SK-N-MC (cell line): Measurements from ENCODE around the gene DUS3L.

Experiments
- DNase-seq: peaks from one replicate; pipeline ENCODE4 v3.0.0-alpha.2; 2011; ENCODE audit warnings: low read depth, low spot score
- H3K27ac ChIP-seq: fragments of 200-600 bp; sonication (generic); 2 replicates; pipeline ENCODE4 v1.5.1; 2016; ENCODE audit warnings: mixed run types
- H3K36me3 ChIP-seq: fragments of 200-600 bp; sonication (generic); 2 replicates; pipeline ENCODE4 v1.6.1; 2017; ENCODE audit warnings: antibody characterized with exemption, low read length, mixed read lengths; ENCODE audit not compliant: insufficient read depth
- H3K4me3 ChIP-seq: fragments of 200-600 bp; sonication (generic); 2 replicates; pipeline ENCODE4 v1.5.1; 2016
- H3K9ac ChIP-seq: fragments of 200-600 bp; sonication (generic); 2 replicates; pipeline ENCODE4 v1.8.0; 2017; ENCODE audit warnings: mixed run types, mixed read lengths; ENCODE audit not compliant: insufficient read length
- H3K9me3 ChIP-seq: fragments of 200-600 bp; sonication (generic); 2 replicates; pipeline ENCODE4 v1.6.1; 2017; ENCODE audit warnings: low read depth, mild to moderate bottlenecking, antibody characterized with exemption, low read length, moderate library complexity, mixed read lengths
- EZH2 ChIP-seq: fragments of 200-600 bp; sonication (generic); IDR thresholded peaks from one replicate; pipeline ENCODE4 v1.6.1; 2017; ENCODE audit warnings: antibody characterized with exemption
- FOXP2 ChIP-seq: optimal IDR thresholded peaks from 2 replicates; pipeline ENCODE3; 2011; ENCODE audit warnings: mild to moderate bottlenecking, moderate library complexity; ENCODE audit not compliant: insufficient read depth; ENCODE audit errors: extremely low read length, control extremely low read depth
- POLR2AphosphoS5 ChIP-seq: IDR thresholded peaks from 2 replicates; pipeline ENCODE4 v1.6.1; 2012; ENCODE audit warnings: mild to moderate bottlenecking, low read depth, low read length, borderline replicate concordance

Gene DUS3L

DNA sequence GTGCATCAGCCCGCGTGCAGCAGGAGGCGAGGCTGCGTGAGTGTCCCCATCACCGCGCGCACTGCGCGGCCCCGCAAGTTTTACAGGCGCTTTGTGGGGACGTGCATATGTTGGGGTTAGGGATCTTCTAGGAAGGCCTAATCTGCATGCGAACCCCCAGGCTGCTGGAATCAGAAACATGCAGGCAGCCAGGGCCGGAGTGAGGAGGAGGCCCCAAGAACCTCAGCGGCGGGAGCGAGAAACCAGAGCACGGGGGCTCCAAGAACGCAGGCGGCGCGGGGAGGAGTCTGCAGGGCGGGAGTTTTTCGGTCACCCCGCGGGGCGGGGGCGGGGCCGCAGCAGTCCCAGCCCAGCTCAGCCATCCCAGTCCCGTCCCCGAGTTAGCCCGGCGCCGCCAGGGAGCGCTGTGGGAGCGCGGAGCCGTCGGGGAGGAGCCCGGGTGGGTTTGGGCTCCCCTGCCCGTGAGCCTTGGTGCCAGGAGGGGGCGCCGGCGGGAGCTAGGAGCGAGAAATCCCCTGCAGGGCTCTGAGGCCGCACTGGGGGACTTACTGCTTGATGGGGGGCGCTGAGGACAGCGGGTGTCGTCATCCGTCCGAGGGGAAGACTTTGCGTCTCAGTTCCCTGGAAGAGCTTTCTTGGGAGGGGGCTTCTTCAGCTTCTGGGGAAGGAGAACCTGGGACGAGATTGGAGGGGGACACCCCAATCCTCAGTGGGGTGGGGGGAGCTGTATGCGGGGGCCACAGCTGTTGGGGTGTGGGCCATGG is 13.0 kb upstream of the DUS3L start:
- TF ChIP-seq FOXP2: peak; percentile 77
- TF ChIP-seq POLR2AphosphoS5: peak; percentile 58; the same call in 1 of the 2 replicates
- TF ChIP-seq EZH2: no peak
- H3K9me3 ChIP-seq: no peaks in the 10 kb centered on the region
- peak overlapping the region; percentile 77 for H3K4me3 ChIP-seq
- peak overlapping the region; percentile 59 for H3K9ac ChIP-seq
- H3K36me3 ChIP-seq: no peaks in the 10 kb centered on the region
- peak overlapping the region; percentile 83 for H3K27ac ChIP-seq
- DNase-seq: no peak

DNA sequence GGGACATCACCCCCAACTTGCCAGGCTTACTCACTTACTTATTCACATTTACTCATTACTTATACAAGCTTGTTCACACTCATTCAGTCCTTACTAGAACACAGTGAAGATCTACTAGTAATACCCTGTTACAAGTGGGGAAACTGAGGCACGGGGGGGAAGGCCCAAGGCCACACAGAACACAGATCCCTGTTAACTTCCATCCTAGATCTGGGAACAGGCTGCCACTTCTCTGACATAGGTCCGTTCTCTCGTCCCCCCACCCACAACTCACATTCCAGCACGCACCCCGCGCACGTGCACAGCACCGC is 12.4 kb upstream of the DUS3L start:
- H3K27ac ChIP-seq: peak overlapping the region; percentile 83
- no peak for DNase-seq
- no peaks in the 10 kb centered on the region for H3K9me3 ChIP-seq
- H3K4me3 ChIP-seq: peak overlapping the region; percentile 43; the same call in 1 of the 2 replicates
- H3K9ac ChIP-seq: peak overlapping the region; percentile 48
- H3K36me3 ChIP-seq: no peaks in the 10 kb centered on the region
- TF ChIP-seq EZH2 (no peak), POLR2AphosphoS5 (no peak), FOXP2 (no peak)

DNA sequence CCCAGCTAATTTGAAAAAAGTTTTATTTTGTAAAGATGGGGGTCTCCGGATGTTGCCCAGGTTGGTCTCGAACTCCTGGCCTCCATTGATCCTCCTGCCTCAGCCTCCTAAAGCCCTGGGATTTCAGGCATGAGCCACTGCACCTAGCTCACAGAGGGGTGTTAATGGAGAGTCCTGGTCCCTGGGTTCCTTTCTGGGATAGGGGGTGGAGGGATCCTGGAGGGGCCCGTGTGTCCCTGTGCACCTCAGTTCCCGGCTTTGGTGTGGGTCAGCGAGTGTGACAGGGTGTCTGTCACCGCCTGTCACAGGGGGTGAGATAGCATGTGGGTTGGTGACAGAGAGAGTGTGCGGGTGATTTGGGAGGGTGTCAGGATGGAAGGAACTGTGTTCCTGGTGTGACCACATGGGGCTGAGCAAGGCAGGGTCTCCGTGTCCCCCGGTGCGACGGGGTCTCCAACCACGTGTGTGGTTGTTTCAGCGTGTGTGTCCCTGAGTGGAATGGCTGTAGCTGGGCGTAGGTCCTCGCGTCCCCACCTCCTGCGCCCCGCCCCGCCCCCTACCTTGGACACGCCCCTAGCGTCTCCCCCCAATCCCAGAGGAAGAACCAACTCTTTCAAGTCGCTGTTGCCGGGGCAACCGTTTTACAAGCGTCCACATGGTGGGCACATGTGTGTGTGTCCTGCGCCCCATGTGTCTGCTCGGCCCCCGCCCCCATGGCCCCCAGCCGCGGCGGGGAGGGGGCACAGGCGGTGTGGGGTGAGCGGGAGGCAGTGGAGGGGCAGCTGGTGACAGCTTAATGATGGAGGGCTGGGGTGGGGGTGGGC is 11.0 kb upstream of the DUS3L start:
- Histone ChIP-seq H3K9ac (no peak overlapping the region), H3K27ac (peak overlapping the region; percentile 64; the same call in 1 of the 2 replicates), H3K4me3 (peak overlapping the region; percentile 58), H3K36me3 (no peaks in the 10 kb centered on the region), H3K9me3 (no peaks in the 10 kb centered on the region)
- no peak for DNase-seq
- TF ChIP-seq POLR2AphosphoS5 (no peak; the same call in 1 of the 2 replicates), FOXP2 (no peak), EZH2 (no peak)

- no peak overlapping the region for H3K9ac ChIP-seq
- H3K4me3 ChIP-seq: no peak overlapping the region
- H3K9me3 ChIP-seq: no peaks in the 10 kb centered on the region
- no peaks in the 10 kb centered on the region for H3K36me3 ChIP-seq
- TF ChIP-seq FOXP2: no peak
- no peak for TF ChIP-seq POLR2AphosphoS5
- TF ChIP-seq EZH2: no peak
- no peak for DNase-seq
- no peak overlapping the region for H3K27ac ChIP-seq
Observed at GRCh38 chr19:5800361-5801270, 9.7 kb upstream of the DUS3L start.

DNA sequence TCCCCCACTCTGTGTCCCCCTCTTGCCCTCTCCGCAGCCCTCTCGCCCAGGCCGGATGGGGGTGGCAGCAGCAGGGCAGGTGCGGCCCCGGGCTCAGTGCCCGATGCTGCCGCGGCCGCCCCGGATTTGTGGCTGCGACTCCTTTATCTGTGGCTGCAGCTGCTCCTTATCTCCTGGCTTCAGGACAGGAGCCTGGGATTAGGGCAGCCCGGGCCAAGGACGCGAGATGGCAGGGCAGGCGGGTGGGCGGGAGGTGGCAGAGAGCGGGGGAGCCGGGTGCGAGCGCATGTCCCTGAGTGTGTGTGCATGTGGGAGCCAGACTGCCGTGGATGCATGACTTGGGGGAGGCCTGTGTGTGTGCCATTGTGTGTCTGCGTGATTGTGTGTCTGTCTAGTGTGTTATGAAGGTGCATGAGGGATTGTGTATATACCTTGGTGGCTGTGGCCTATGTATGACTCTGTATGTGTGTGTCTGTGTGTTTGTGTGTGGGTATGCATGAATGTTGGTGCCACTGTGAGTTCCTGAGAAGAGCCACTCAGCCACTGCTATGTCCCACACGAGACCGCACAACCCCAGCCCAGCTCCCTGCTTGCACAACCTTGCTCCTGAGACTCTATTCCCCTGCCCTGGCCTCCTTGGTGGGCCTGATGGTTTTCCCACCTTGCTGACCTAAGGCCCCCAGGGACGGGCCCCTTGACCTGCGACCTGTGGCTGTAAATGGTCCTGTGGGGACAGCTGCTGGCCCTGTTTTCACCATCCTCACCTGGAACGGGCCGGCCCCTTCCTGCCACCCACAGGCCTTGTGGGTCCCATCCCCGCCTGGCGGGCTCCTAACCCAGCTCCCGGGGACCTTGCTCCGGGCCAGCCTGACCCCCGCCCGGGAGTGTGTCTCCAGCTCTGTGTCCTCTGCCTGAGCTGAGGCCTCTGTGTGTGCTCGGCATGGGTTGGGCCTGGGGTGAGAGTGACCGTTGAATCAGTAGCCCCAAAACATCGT is 8.6 kb upstream of the DUS3L start:
- no peak for TF ChIP-seq POLR2AphosphoS5
- no peak for TF ChIP-seq EZH2
- no peak for TF ChIP-seq FOXP2
- no peaks in the 10 kb centered on the region for H3K9me3 ChIP-seq
- H3K27ac ChIP-seq: no peak overlapping the region
- H3K4me3 ChIP-seq: no peak overlapping the region
- H3K36me3 ChIP-seq: no peaks in the 10 kb centered on the region
- no peak overlapping the region for H3K9ac ChIP-seq
- no peak for DNase-seq

DNA sequence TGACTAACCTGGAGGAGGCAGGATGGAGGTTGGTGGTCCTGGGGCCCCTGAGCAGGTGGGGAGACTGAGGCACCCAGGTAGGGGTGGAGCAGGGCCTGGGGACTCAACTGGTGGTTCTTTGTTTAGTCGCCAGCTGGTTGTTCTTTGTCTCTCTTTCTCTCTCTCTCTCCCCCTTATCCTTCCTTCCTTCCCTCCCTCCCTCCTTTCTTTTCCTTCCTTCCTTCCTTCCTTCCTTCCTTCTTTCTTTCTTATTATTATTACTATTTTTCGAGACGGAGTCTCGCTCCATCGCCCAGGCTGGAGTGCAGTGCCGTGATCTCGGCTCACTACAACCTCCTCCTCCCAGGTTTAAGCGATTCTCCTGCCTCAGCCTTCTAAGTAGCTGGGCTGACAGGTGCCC is 7.3 kb upstream of the DUS3L start:
- H3K9me3 ChIP-seq: no peaks in the 10 kb centered on the region
- no peak overlapping the region for H3K4me3 ChIP-seq
- DNase-seq: no peak
- no peak overlapping the region for H3K9ac ChIP-seq
- no peak overlapping the region for H3K27ac ChIP-seq
- TF ChIP-seq EZH2 (no peak), POLR2AphosphoS5 (no peak), FOXP2 (no peak)
- no peaks in the 10 kb centered on the region for H3K36me3 ChIP-seq

DNA sequence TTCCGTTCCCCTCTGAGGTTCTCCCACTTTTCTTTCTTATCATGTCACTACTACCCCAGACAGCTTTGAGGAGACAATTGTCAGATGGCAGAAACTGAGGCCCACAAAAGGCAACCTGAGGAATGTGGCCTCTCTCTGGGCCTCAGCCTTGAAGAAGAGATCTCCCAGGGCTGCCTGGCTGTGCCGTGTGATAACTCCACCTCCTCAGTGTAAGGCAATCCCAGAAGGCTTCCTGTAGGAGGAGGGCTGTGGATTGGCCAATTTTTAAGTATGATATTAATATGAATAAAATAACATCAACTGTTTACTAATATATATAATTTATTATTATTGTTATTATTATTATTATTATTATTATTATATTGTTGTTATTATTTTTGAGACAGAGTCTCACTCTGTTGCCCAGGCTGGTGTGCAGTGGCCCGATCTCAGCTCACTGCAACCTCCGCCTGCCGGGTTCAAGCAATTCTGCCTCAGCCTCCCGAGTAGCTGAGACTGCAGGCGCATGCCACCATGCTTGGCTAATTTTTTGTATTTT is 4.5 kb upstream of the DUS3L start:
- H3K9ac ChIP-seq: no peak overlapping the region
- no peak overlapping the region for H3K27ac ChIP-seq
- no peak for TF ChIP-seq EZH2
- no peak for TF ChIP-seq POLR2AphosphoS5
- no peak for TF ChIP-seq FOXP2
- no peaks in the 10 kb centered on the region for H3K9me3 ChIP-seq
- H3K4me3 ChIP-seq: no peak overlapping the region
- DNase-seq: no peak
- H3K36me3 ChIP-seq: no peaks in the 10 kb centered on the region
